HG02973 (cell line): Measurements from ENCODE around the gene CPA4.

ENCODE experiments used
- ATAC-seq: cut with Tn5 transposase; IDR thresholded peaks from one replicate; pipeline ENCODE4 v1.9.1; 2021; ENCODE audit warnings: moderate library complexity; ENCODE audit not compliant: unreplicated experiment

The CPA4 gene

DNA sequence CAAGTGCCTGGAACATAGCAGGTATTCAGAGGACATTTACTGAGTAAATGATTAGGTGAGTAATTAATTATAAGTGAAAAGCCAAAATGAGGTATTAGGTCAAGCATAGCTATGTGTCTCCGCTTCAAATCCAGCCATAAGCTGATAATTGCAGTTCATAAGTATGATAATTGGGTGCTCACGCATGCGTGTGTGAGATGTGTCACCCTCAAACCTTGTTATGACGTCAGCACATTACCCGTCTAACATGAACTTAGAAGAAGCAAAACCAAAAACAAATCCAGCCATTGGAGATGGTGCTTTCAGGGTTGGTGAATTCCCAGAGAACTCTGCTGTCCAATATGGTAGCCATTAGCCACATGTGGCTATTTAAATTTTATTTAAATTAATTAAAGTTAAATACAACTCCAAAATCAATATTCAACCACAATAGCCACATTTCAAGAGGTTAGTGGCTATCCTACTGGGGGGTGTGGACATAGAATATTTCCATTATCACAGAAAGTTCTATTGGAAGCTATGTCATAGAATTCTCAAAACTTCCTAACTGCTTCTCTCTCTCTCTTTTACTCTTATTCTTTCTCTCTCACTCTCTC, 51.4 kb downstream of the CPA4 start, which contains the start of gene CPA5:
Gene CPA5 (plus strand): TSS at position 546 of the 596 bp plus-strand sequence. CDS start 1,670 bp downstream, outside the sequence.
- ATAC-seq: no peak

DNA sequence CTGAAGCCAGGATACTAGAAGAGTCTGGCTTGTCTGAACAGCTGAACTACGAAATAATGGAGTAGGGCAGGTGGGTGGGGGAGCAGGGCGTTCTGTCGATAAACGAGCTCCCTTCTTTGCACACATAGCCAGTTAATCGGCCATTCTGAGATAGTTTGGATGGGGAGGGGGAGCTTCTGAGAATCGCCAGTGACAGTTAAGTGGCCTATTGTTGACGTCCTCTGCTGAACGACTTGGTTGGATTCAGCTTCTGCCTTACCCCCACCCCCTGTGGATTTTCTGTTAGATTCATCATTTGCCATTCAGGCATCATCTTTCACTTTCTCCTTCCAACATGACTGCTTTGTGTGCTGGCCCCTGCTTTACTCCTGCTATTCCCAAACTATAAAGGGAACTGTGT, 52.2 kb downstream of the CPA4 start:
- ATAC-seq: no peak

DNA sequence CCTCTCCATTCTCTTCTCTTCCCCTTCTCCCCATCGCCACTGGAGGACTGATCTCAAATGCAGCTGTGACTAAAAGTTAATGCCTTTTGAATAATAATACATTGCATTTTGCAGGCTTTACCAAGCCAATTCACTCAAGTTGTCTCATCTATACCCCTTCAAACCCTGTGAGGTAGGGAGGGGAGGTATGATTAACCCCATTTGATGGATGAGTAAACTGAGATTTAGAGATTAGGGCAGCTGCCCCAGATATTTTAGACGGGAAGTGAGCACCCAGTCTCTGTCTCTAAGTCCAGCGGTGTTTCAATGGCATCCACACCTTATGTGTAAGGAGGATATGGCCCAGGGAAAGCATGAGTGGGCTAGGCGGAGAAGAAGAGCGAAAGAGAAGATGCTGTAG, 52.8 kb downstream of the CPA4 start:
- ATAC-seq: no peak

DNA sequence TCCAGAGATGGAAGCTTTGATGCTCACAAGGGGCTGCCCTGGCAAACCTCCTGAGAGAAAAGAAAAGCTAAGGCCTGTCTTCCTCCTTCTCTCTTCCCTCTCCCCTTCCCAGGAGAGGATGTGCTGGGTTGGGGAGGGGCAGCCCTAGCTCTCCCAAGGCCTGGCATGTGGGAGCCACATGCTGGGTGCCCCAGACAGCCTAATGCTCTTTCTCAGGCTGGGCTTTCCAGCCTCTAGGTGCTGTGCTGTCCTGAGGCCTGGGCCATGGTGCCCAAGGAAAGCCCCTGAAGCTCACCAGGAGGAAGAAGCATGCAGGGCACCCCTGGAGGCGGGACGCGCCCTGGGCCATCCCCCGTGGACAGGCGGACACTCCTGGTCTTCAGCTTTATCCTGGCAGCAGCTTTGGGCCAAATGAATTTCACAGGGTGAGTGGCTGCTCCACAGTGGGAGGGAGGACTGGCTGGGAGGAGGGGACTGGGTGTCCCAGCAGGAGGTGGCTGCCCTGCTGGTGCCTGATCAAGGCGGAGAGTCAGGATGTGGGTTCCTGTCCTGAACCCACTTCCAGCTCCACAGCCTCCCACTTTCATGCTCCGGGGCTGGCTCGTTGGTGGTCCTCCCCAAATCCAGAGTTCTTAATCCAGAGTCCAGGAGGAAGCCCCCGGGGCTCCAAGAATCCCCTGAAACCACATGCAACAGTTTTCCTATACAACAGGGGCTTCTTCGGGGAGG, 53.4 kb downstream of the CPA4 start:
- no peak for ATAC-seq

DNA sequence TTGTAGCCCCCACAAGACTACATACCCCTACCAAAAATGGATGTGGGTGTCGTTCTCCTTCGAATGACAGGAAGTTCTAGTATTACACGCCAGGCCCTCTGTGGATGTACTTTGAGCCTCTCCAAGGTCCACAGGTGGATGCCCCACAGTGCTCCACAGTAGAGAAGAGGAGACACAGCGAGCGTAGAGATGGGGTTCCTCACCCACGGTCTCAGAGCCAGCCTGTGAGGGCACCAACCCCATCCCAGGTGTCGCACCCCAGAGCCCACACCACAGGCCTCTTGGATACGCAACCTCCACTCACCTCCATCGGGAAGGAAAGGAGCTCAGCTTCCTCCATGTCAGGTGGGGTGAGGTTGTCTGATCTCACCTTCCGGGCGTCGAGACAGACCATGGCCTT, 54.0 kb downstream of the CPA4 start:
- ATAC-seq: no peak

DNA sequence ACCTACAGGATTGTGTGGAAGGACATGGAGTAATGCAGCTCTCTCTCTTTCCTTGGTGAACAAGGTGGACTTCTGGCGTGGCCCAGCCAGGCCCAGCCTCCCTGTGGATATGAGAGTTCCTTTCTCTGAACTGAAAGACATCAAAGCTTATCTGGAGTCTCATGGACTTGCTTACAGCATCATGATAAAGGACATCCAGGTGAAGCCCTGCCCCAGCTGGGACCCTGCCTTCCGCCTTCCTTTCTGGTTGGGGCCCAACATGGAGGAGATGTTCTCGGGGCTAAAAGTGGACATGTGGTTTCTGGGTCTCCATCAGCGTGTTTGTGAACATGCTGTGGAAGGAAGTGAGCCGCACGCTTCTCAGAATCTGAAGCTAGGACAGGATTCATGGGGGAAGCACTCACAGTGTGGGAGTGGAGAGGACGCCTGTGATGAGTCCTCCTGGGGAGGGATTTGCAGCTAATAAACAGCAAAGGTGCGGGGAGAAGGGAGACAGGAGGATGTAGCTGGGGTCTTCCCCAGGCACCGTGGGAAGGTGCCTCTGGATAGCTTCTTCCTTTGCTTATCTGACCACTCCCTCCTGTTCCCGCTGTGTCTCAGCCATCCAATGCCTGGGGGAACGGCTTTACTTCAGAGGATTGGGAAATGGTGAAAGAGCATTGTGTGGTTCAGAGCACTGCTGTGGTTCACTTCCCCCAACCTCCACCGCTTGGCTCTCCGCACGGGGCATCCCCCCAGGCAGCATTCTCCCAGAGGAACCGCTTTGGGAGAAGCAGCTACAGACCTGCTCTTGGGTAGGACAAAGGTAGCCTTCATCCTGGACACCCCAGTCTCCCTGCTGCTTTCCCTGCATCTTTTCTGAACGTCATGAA, 57.2 kb downstream of the CPA4 start:
- no peak for ATAC-seq

DNA sequence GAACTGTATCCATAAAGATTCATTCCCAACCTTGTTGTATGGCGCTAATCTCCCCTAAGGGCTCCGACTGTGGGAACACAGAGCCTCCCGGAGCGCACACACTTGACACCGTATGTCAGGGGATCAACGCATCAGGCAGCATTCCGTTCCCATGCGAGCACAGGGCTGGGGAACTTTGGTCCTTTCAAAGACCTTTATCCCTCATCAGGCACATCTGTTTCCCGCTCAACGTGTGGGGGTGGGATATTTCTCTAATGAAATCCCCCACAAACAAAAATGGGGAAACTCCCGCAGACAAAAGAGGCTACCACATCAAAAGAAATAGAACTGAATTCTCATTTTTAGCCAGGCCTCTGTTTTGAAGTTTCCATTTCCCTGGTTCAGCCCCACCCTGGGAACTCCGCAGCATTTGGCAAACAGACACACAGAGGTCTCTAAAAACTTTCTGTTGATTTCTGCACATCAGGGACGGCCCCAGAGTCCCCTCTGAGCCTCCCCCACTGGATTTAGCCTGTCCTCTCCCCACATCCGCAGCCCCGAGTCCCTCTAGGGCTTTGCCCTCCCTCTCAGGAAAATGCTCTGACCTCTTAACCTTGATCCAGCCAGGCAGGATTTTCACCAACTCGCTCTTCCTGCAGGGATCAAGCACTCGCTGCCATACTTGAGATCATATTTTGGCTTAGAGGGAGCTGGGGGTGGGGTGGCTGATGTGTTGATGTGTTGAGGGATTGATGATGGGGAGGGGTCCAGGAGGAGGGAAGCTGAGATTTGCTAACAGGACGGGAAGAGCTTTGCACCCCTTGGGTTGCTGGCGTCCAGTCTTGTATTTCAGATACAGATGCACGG, 58.2 kb downstream of the CPA4 start:
- no peak for ATAC-seq

DNA sequence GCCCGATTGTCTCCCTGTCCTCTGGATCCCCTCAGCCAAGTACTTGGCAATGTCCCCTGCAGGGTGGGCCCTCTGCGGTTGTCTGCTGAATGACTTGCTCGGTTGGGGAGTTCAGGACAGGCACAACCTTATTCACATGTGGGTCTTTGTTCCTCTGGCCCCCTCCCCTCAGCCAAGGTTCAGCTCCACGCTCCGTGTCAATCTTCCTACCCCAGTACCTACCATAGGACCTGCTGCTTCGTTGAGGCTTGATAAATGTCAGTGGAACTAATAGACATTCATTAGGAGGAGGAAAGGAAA, 58.8 kb downstream of the CPA4 start:
- ATAC-seq: no peak

DNA sequence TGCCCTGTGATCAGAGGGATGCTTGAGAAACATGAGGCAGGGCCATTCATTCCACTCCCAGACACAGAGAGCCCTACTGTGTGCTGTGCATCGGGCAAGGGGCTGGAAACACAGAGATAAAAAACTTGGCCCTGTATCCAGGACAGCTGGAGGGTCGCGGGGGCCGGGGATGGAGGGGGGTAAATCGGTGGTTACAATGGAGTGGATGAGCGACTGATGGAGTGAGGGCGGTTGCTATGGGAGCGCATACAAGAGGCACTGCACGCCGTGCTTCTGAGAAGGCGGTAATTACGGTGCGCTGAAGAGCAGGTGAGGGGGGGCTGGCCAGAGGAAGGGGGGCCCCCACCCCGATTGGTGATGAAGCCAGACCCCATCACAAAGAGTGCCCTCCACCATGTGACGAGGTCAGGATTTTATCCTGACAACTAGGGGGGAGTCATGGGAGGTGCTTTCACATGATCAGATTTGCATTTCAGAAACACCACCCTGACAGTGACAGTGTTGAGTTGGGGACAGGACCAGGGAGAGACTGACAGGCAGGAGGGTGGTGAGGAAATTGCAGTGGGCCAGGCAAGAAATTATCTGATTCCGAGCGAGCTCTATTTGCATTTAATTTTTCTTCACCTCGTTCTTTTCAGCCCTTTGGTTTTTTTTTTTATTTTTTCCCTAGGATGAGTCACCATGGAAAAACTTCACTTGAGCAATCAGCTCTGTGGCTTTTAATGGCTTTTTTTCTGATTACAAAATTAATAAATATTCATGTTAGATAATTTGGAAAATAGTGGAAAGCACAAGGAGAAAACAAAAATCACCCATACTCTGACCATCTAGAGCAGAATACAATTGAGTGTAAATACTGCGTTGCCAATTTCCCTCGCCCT, 59.5 kb downstream of the CPA4 start:
- no peak for ATAC-seq

DNA sequence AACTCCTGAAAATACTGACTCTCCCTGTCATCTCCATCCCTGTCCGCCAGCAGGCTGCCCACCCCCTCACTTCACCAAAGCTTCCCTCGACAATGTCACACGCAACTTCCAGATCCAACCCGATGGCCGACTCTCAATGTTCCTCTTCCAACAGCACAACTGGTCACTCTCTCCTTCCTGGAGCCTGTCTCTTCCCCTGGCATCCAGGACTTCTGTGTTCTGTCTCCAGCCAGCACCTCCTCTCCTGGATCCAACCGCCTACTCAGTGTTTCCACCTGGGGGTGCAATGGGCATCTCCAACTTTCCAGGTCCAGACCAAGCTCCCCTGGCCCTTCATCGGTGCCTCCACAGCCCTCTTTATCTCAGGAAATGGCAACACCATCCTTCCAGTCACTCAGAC, 60.2 kb downstream of the CPA4 start:
- ATAC-seq: no peak

DNA sequence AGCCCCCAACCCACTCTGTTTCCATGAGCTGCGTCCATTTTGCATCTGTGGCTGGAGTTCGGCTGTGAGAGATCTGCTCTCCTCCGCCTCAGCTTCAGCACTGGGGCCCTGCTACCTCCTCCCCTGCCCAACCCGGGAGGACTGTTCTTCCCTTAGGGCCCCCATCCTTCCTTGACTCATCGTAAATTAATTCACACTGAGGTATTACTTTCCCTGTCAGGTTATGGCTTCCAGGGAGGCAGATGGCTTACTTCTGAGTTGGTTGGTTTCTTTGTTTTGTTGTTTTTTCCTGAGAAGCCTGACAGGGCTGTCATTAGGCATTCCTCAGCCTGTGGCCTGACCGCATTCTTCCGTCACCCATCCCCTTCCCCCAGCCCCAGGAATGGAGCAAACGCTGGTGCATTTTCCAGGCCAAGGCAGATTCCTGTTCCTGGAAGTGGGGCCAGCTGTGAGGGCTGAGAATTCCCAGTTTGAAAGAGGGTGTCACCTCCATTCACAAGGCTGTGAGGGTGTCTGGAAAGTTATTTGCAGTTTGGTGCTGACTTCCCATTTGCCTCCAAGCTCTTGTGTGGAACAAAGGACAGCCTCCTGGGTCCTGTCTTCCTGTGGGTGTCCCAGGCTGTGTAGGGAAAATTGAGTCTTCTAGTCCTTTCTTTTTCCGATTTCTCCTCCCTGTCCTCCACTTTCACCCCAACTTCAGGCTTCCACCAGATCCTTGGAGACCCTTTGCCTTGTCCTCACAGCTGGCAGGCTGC, 63.3 kb downstream of the CPA4 start:
- ATAC-seq: no peak

DNA sequence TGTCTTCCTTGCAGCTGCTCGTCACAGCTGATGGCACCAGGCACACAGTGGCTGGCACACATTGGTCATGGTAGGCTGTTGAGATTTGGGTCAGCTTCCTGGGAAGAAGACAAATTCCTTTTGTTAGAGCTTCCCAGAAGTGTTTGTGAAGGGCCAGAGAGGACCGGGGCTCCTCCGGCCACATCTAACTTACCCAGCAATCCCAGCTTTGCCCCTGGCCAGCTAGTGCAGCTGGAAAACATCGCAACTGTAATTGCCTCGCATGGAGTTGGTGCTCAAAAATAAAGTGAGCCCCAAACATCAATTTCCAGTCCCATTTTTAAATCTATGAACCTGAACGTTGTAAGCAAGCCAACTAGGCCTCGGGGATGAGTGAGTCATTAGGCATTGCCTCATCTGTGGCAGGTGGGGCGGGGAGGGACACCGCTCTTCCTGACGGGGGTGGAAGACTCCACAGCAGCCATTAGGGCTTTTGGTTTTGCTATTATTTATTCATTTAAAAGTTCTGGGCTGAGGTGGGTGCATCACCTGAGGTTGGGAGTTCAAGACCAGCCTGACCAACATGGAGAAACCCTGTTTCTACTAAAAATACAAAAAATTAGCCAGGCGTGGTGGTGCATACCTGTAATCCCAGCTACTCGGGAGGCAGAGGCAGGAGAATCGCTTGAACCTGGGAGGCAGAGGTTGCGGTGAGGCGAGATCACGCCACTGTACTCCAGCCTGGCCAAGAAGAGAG, 64.1 kb downstream of the CPA4 start:
- ATAC-seq: no peak

DNA sequence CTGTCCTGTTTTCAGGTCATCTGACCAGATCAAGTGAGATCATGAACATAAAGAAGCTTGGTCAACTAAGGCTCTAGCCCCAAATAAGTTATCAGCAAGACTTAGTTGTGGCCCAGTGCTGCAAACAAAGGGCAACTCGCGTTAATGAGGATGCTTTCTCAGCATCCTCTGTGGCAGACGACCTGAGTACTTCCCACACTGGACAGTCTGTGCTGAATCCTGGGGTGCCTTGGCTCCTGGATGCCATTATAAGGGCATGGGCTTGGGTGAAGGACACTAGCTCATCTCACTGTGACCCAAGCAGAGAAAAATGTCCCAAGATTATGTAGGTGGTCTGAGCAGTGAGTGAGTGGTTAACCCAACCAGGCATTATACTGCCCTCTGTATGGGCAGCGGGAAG, 65.5 kb downstream of the CPA4 start:
- ATAC-seq: no peak

DNA sequence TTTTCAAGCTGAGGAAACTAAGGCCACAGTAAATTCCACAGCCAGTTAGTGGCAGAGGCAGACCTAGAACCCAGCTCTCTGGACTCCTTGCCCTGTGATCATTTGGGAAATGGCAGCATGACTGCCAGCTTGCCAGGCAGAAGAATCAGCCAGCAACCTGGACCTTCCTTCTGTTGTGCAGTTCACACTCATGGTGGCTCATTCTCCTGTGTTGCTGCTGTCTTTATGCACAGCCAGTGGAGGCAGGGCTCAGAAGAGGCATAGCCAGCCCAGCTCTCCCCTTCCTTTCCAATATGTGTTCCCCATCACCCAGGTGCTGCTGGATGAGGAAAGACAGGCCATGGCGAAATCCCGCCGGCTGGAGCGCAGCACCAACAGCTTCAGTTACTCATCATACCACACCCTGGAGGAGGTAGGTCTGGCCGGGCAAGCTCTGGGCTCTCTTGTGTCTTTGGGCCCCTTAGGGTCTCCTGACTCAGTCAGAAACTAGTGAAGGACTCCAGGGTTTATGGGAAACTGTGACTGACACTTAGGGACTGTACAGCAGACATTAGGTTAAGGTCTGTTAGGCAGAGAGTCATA, 66.4 kb downstream of the CPA4 start:
- ATAC-seq: no peak

DNA sequence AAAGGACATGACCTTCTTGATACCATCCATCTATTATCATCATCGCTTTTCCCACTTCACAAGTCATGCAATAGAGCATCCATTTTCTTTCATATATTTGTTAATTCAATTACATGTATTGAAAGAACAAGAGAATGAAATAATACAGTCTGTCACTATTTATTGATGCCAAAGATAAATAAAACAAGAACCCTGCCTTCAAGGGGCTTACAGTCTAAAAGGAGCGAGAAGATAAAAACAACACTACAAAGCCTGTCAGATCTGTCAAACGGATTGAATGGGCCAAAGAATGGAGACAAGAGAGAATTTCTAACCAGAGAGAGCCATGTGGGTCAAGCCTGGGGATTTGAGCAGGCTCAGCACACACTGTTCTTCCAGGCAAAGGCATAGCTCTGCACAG, 67.6 kb downstream of the CPA4 start:
- ATAC-seq: no peak

DNA sequence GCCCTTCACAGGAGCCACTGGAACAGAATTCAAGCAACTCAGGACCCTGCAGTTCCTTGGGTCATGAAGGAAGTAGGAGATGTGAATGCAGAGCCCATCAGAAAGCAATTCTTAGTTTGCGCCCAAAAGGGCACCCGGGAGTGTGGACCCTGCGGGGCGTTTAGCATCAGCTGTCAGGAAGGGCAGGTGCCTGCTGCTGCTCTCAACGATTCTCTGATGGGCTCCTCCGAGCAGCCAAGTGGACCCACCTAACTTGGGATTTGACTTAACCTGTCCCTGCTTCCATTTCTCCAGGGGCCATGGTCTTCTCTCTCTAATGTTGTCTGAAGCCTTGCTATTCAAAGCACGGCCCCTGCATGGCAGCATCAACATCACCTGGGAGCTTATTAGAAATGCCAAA, 68.7 kb downstream of the CPA4 start:
- ATAC-seq: no peak

DNA sequence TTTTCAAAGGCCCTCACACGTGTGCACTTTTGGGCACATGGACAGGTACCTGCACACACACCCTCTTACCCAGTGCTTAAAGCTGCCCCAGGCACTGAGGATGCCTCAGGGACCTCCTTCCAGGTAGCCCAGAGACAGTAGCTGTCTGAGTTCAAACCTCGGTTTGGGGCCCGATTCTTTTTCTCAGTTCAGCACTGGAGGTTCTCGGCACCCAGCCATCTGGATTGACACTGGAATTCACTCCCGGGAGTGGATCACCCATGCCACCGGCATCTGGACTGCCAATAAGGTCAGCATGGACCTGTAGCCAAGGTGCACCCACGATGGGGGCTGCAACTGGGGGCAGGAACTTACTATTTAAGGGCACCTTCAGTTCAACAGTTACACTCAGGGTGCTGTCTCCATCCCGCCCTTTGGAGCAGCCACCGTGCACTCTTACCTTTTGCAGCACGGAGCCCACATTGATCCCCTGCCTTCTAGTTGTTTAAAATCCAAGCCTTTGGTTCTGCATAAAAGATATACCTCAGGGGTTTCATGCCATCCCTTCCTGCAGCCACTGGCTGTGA, 69.4 kb downstream of the CPA4 start:
- no peak for ATAC-seq
